Measurements from ENCODE around the gene LRCOL1.
A peak's percentile ranks its signal among the peaks of the same experiment; 100 is the strongest.

LRCOL1 gene

GRCh38 chr12:132561427-132562156, 48.8 kb downstream of the LRCOL1 start:
- peak; percentile 46 for DNase-seq

GRCh38 chr12:132560614-132561426, 49.6 kb downstream of the LRCOL1 start:
- DNase-seq = peak; percentile 75

GRCh38 chr12:132560364-132560613, 50.1 kb downstream of the LRCOL1 start:
- peak; percentile 61 for DNase-seq

GRCh38 chr12:132559652-132560363, 50.6 kb downstream of the LRCOL1 start:
- peak; percentile 70 for DNase-seq

GRCh38 chr12:132558861-132559623, 51.3 kb downstream of the LRCOL1 start:
- DNase-seq = no peak

- DNase-seq = no peak
Measured at GRCh38 chr12:132558042-132558856, 52.1 kb downstream of the LRCOL1 start.

- DNase-seq = no peak
Measured at GRCh38 chr12:132557291-132558015, 52.9 kb downstream of the LRCOL1 start.

GRCh38 chr12:132556801-132557200, 53.6 kb downstream of the LRCOL1 start:
- DNase-seq = no peak

- no peak for DNase-seq
Measured at GRCh38 chr12:132556216-132556615, 54.2 kb downstream of the LRCOL1 start.

- no peak for DNase-seq
Measured at GRCh38 chr12:132555686-132556085, 54.7 kb downstream of the LRCOL1 start.

- no peak for DNase-seq
Measured at GRCh38 chr12:132554845-132555630, 55.3 kb downstream of the LRCOL1 start.

All from RPMI8226 (cell line).